Prostate gland (tissue), 2 donors: Measurements from ENCODE around the gene GID8. TPM values are rescaled to one million over a fixed set of nuclear protein-coding genes. Genes with fewer than 3 reads are reported as not detected.

Source experiments
- DNase-seq: peaks from one replicate; pipeline ENCODE4 v3.0.0-alpha.2; 2019; ENCODE audit warnings: low spot score
- H3K27ac ChIP-seq, 2 donors: fragments of 200-600 bp; sonication (generic); 2 replicates each; pipeline ENCODE4 v1.5.1; 2017 to 2019
- H3K27me3 ChIP-seq: fragments of 200-600 bp; sonication (generic); replicated peaks from 2 replicates; pipeline ENCODE4 v1.5.1; 2019; ENCODE audit not compliant: insufficient read depth
- H3K36me3 ChIP-seq, 2 donors: fragments of 200-600 bp; sonication (generic); 1 replicate in 1 of 2; 2 replicates in 1 of 2; pipeline versions ENCODE4 v1.5.1 to v1.8.1; 2017 to 2019
- H3K4me1 ChIP-seq: fragments of 200-600 bp; sonication (generic); replicated peaks from 2 replicates; pipeline ENCODE4 v1.5.1; 2019
- H3K4me3 ChIP-seq, 2 donors: fragments of 200-600 bp; sonication (generic); 2 replicates each; pipeline ENCODE4 v1.5.1; 2017 to 2019
- H3K9me3 ChIP-seq: fragments of 200-600 bp; sonication (generic); 2 replicates; pipeline ENCODE4 v1.5.1; 2017
- POLR2A ChIP-seq: fragments of 450-650 bp; IDR thresholded peaks from one replicate; pipeline ENCODE4 v1.6.1; 2016; ENCODE audit warnings: antibody characterized with exemption, mild to moderate bottlenecking
- POLR2AphosphoS5 ChIP-seq: sonication (generic); formaldehyde crosslinking; IDR thresholded peaks from one replicate; pipeline ENCODE4 v1.6.1; 2017; ENCODE audit warnings: antibody characterized with exemption
- WGBS: methylation state at CpG from one replicate; pipeline ENCODE4 v1.1.5; 2018; 5-methylcytosine and 5-hydroxymethylcytosine counted together
- intact Hi-C: fragments of 100-400 bp; cut with DNase I; formaldehyde crosslinking; loops from one replicate; pipeline ENCODE4 v1.14.2; 2022
- total RNA-seq, 2 donors: library from RNA; depleted of rRNA; stranded (reverse); fragments of >200 nt; gene quantifications; one replicate each; pipeline ENCODE4 v1.1.0, GENCODE V29; 2016
- TF ChIP-seq, protein P1 (sequence below), 4 experiments: fragments of 200-600 bp in 2 of 4; fragments of 450-650 bp in 2 of 4; sonication (generic) in 2 of 4; IDR thresholded peaks; 1 replicate in 3 of 4; 2 replicates in 1 of 4; pipeline ENCODE4 v1.5.1; 2016 to 2019; ENCODE audit warnings: antibody characterized with exemption in 4 of 4, mild to moderate bottlenecking in 2 of 4, moderate library complexity in 2 of 4

The GID8 gene
- total RNA-seq, 2 donors from 2014 or later = 38.7 to 42.7 TPM

DNA sequence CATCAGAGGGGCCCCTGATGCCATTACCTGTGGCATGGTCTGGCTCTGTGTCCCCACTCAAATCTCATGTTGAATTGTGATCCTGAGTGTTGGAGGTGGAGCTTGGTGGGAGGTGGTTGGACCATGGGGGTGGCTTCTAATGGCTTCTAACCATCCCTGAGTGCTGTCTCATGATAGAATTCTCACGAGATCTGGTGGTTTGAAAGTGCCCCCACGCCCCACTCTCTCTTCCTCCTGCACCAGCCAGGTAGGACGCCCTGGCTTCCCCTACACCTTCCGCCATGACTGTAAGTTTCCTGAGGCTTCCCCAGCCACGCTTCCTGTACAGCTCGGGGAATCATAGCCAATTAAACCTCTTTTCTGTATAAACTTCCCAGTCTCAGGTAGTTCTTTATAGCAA is 53.9 kb downstream of the GID8 start:
- H3K27me3 ChIP-seq = peaks cover 8% of the 10 kb centered on the region
- WGBS = 72% methylated on average over 6 of the region's 6 CpGs
- no peaks in the 10 kb centered on the region for H3K9me3 ChIP-seq
- TF ChIP-seq, protein P1, sequence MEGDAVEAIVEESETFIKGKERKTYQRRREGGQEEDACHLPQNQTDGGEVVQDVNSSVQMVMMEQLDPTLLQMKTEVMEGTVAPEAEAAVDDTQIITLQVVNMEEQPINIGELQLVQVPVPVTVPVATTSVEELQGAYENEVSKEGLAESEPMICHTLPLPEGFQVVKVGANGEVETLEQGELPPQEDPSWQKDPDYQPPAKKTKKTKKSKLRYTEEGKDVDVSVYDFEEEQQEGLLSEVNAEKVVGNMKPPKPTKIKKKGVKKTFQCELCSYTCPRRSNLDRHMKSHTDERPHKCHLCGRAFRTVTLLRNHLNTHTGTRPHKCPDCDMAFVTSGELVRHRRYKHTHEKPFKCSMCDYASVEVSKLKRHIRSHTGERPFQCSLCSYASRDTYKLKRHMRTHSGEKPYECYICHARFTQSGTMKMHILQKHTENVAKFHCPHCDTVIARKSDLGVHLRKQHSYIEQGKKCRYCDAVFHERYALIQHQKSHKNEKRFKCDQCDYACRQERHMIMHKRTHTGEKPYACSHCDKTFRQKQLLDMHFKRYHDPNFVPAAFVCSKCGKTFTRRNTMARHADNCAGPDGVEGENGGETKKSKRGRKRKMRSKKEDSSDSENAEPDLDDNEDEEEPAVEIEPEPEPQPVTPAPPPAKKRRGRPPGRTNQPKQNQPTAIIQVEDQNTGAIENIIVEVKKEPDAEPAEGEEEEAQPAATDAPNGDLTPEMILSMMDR (IDR thresholded peaks at IDR 0.05) = no peak
- no peak for TF ChIP-seq POLR2AphosphoS5
- no peak for TF ChIP-seq POLR2A
- DNase-seq = no peak
- H3K36me3 ChIP-seq = no peaks in the 10 kb centered on the region
- intact Hi-C loops = no loop called here
- no peak overlapping the region for H3K27ac ChIP-seq
- no peaks in the 10 kb centered on the region for H3K4me1 ChIP-seq
- no peak overlapping the region for H3K4me3 ChIP-seq

DNA sequence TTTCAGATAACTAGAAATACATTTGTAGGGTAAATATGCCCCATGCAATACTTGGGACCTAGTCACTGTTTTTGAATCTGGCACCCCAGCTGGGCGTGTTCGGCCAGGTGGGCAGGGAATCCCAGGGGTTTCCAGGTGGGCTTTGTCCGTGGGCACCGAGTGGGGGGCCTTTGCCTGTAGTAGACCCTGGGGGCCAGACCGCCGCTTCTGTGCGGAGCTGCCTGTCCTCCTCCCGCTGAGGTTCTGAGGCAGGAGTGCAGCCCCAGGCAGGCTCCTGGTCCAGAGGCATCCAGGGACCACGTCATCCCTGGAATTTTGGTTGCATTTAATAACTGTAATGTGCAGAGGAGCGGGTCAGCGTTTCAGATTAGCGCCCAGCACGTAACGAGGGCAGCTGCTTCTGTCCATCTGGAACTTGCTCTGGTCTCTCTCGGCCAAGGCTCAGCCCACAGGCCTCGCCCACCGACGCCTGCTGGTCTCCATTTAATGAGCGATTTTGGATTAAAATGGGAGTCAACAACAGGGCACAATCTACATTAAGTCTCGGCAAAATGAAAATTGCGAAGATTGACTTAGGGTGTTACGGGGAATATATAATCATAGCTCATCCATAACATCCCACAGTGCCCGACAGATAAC is 56.0 kb downstream of the GID8 start:
- intact Hi-C loops = no loop called here
- H3K4me3 ChIP-seq = no peak overlapping the region
- 85% methylated on average over 23 of the region's 23 CpGs for WGBS
- no peaks in the 10 kb centered on the region for H3K4me1 ChIP-seq
- peaks cover 16% of the 10 kb centered on the region for H3K27me3 ChIP-seq
- no peak overlapping the region for H3K27ac ChIP-seq
- DNase-seq = no peak
- H3K36me3 ChIP-seq = no peaks in the 10 kb centered on the region
- TF ChIP-seq, protein P1 (IDR thresholded peaks at IDR 0.05) = no peak
- no peak for TF ChIP-seq POLR2A
- TF ChIP-seq POLR2AphosphoS5 = no peak
- H3K9me3 ChIP-seq = no peaks in the 10 kb centered on the region

DNA sequence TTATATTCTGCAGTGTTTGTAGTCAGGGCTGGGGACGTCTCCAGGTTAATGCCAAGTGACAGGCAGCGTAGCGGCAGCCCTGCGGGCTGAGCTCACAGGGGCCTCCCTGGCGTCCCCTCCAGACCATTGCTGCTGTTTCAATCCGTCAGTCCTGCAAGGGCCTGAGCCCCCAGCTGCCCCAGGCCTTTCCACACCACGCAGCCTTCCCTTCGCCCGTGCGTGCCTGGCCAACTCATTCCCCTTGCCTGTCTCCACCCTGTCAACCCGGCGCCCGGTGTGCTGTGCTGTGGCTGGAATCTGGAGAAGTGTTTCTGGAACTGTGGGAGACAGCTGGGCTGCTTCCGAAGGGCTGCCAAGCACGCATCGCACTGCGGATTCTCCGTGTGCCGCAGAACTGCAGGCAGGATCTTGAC is 56.9 kb downstream of the GID8 start:
- WGBS = 66% methylated on average over 19 of the region's 19 CpGs

DNA sequence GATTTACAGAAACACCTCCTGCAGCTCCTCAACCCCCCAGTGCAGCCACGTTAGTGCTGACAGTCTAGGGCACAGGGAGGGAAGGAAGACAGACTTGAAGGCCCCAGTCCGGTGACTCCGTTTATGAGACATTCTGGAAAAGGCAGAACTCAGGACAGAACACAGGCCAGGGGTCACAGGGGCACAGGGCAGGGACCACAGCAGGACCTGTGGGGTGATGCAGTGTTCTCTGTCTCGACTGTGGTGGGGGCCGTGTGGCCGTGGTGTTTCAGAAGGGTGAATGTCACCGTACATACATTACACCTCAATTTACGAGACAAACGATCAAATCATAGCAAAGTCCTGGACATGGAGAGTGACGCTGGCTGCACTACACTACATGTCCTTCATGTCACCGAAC is 57.5 kb downstream of the GID8 start:
- intact Hi-C loops = no loop called here
- DNase-seq = no peak
- no peaks in the 10 kb centered on the region for H3K36me3 ChIP-seq
- H3K27me3 ChIP-seq = peaks cover 20% of the 10 kb centered on the region
- H3K4me3 ChIP-seq = no peak overlapping the region
- 66% methylated on average over 11 of the region's 11 CpGs for WGBS
- TF ChIP-seq POLR2A (no peak), POLR2AphosphoS5 (no peak)
- TF ChIP-seq, protein P1 (IDR thresholded peaks at IDR 0.05) = no peak
- no peak overlapping the region for H3K27ac ChIP-seq
- no peaks in the 10 kb centered on the region for H3K4me1 ChIP-seq
- H3K9me3 ChIP-seq = no peaks in the 10 kb centered on the region

More for the DNA sequence above, 56.9 kb downstream of the GID8 start:
- DNase-seq = no peak
- Histone ChIP-seq H3K27ac (no peak overlapping the region), H3K36me3 (no peaks in the 10 kb centered on the region), H3K9me3 (no peaks in the 10 kb centered on the region), H3K4me1 (no peaks in the 10 kb centered on the region), H3K4me3 (no peak overlapping the region), H3K27me3 (peaks cover 20% of the 10 kb centered on the region)
- intact Hi-C loops = no loop called here
- TF ChIP-seq POLR2AphosphoS5 (no peak), POLR2A (no peak)
- TF ChIP-seq, protein P1 (IDR thresholded peaks at IDR 0.05) = no peak

DNA sequence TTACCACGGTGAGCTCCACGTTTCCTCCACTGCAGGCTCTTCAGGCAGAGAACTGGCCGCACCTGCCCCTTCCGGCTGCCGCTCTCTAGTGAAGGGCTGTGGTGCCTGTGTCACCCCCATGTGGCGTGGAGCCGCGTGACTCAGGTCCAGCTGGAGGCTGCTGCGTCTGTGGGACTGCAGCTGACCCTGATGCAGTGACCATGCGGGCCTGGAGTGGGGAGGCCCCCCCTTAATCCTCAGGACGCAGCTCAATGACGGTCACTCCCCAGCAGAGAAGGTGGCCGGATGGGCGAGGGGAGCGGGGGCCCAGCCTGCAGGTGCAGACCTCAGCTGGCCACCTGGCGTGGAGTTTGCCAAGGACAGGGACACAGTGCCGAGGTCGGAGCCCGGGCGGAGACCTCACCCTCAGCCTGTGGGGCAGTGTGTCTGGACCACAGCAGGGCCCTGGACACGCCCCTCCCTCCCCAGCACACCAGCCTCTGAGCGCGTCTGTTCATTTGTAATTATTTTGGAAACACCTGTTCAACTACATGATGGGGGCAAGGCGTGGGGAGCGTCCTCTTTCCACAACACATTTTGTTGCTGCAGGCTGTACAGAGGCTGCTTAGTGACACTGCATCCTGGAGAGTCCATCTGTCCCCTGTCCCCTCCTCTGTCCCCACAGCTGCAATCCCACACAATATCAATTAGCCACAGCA is 58.1 kb downstream of the GID8 start:
- H3K27me3 ChIP-seq = peaks cover 20% of the 10 kb centered on the region
- intact Hi-C loops = no loop called here
- 67% methylated on average over 18 of the region's 25 CpGs for WGBS
- H3K9me3 ChIP-seq = no peaks in the 10 kb centered on the region
- no peak overlapping the region for H3K4me3 ChIP-seq
- H3K36me3 ChIP-seq = no peaks in the 10 kb centered on the region
- no peak for DNase-seq
- TF ChIP-seq, protein P1 (IDR thresholded peaks at IDR 0.05) = no peak
- TF ChIP-seq POLR2AphosphoS5 (no peak), POLR2A (no peak)
- H3K27ac ChIP-seq = no peak overlapping the region
- no peaks in the 10 kb centered on the region for H3K4me1 ChIP-seq
